DND-41 (cell line): ENCODE results near the gene NCMAP.
"Not testable (repeated sequence)": the region's sequence is repeated elsewhere in the genome, so short reads cannot be mapped to it uniquely, and the experiment has no call there.

Source experiments
- ATAC-seq: fragments of 200-7000 bp; cut with Tn5 transposase; 3 replicates; pipeline ENCODE4 v1.9.1; 2021; ENCODE audit warnings: low read depth; ENCODE audit not compliant: insufficient read depth
- DNase-seq: peaks from one replicate; pipeline ENCODE4 v3.0.0-alpha.2; 2020
- H2AFZ ChIP-seq: 2 replicates; pipeline ENCODE4 v1.6.0; 2012; ENCODE audit warnings: low read depth, low read length
- H3K27ac ChIP-seq: 2 replicates; pipeline ENCODE4 v1.5.1; 2012; ENCODE audit warnings: low read length, inconsistent platforms
- H3K27me3 ChIP-seq: fragments of 200-600 bp; sonication (generic); 2 replicates; pipeline ENCODE4 v1.6.0; 2012; ENCODE audit warnings: low read length, mild to moderate bottlenecking, inconsistent platforms; ENCODE audit not compliant: insufficient read depth, poor library complexity
- H3K36me3 ChIP-seq: 2 replicates; pipeline ENCODE4 v1.5.1; 2012; ENCODE audit warnings: low read length, inconsistent platforms; ENCODE audit not compliant: insufficient read depth
- H3K4me1 ChIP-seq: 2 replicates; pipeline ENCODE4 v1.5.1; 2012; ENCODE audit warnings: mild to moderate bottlenecking, low read length; ENCODE audit not compliant: insufficient read depth
- H3K4me2 ChIP-seq: 2 replicates; pipeline ENCODE4 v1.6.0; 2012; ENCODE audit warnings: mild to moderate bottlenecking, moderate library complexity, low read length, inconsistent platforms; ENCODE audit not compliant: insufficient read depth
- H3K4me3 ChIP-seq, 2 experiments: fragments of 200-600 bp in 1 of 2; shearing (Covaris generic) in 1 of 2; 2 replicates each; pipeline ENCODE4 v1.5.1; 2012 to 2016; ENCODE audit warnings: inconsistent platforms in 2 of 2, low read length in 2 of 2, mild to moderate bottlenecking in 2 of 2, low read depth in 1 of 2, moderate library complexity in 1 of 2
- H3K79me2 ChIP-seq: 2 replicates; pipeline ENCODE4 v1.6.0; 2012; ENCODE audit warnings: low read length, inconsistent platforms; ENCODE audit not compliant: insufficient read depth
- H3K9ac ChIP-seq: 2 replicates; pipeline ENCODE4 v1.6.0; 2012; ENCODE audit warnings: low read depth, mild to moderate bottlenecking, inconsistent platforms, low read length, moderate library complexity
- H3K9me3 ChIP-seq: 2 replicates; pipeline ENCODE4 v1.5.1; 2012; ENCODE audit warnings: low read length, moderate library complexity, mild to moderate bottlenecking, inconsistent platforms; ENCODE audit not compliant: insufficient read depth, severe bottlenecking
- H4K20me1 ChIP-seq: 2 replicates; pipeline ENCODE4 v1.6.0; 2012; ENCODE audit warnings: low read length; ENCODE audit not compliant: insufficient read depth
- EZH2 ChIP-seq: IDR thresholded peaks from 3 replicates; pipeline ENCODE4 v1.6.1; 2012; ENCODE audit warnings: borderline replicate concordance, low read depth, mild to moderate bottlenecking, moderate library complexity, low read length, inconsistent platforms; ENCODE audit not compliant: severe bottlenecking
- TF ChIP-seq, protein P1 (sequence below): IDR thresholded peaks from 2 replicates; pipeline ENCODE4 v1.5.1; 2012; ENCODE audit warnings: borderline replicate concordance, low read length, moderate library complexity, mild to moderate bottlenecking; ENCODE audit not compliant: poor library complexity, severe bottlenecking; ENCODE audit errors: extremely low read depth

Gene NCMAP

DNA sequence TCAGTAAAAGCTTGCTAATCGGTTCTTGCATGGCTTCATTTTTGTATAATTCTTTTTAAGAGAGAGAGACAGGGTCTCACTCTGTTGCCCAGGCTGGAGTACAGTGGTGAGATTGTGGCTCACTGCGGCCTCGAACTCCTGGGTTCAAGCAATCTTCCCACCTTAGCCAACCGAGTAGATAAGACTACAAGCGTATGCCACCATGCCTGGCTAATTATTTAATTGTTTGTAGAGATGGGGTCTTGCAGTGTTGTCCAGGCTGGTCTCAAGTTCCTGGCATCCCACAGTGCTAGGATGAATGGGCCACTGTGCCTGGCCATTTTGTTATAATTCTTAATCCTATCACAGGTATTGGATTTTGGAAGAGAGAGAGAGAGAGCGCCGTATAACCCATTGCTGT, 29.8 kb upstream of the NCMAP start:
- Histone ChIP-seq H4K20me1 (no peaks in the 10 kb centered on the region), H3K27ac (no peak overlapping the region), H3K9me3 (no peaks in the 10 kb centered on the region), H3K4me3 (no peak overlapping the region), H3K4me1 (no peaks in the 10 kb centered on the region), H3K4me2 (no peak overlapping the region), H3K9ac (no peak overlapping the region), H3K79me2 (no peaks in the 10 kb centered on the region), H2AFZ (no peak overlapping the region), H3K36me3 (no peaks in the 10 kb centered on the region), H3K27me3 (peaks cover 15% of the 10 kb centered on the region)
- no peak for DNase-seq
- no peak for ATAC-seq
- TF ChIP-seq EZH2 = no peak

DNA sequence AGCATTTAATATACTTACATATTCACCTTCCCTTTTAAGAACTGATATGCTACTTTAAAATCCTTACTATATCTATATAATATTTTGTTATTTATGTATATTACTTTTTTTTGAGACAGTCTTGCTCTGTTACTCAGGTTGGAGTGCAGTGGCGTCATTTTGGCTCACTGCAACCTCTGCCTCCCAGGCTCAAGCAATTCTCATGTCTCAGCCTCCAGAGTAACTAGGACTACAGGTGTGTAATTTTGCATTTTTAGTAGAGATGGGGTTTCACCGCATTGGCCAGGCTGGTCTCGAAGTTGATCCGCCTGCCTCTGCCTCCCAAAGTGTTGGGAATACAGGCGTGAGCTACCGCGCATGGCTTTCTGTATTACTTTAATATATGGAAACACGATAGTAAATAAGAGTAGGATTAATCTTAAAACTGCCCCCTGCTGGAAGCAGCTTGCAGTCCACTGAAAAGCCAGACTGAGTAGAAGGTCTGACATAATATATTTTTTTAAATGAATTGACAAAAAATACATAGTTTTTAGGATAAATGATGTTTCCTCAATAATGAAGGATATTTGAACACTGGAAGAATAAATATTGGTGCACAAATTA, 28.8 kb upstream of the NCMAP start:
- Histone ChIP-seq H3K27ac (no peak overlapping the region), H3K4me2 (no peak overlapping the region), H3K27me3 (peaks cover 15% of the 10 kb centered on the region), H3K9ac (no peak overlapping the region), H3K4me1 (no peaks in the 10 kb centered on the region), H2AFZ (no peak overlapping the region), H3K79me2 (no peaks in the 10 kb centered on the region), H3K4me3 (no peak overlapping the region), H3K36me3 (no peaks in the 10 kb centered on the region), H3K9me3 (no peaks in the 10 kb centered on the region), H4K20me1 (no peaks in the 10 kb centered on the region)
- TF ChIP-seq, protein P1, sequence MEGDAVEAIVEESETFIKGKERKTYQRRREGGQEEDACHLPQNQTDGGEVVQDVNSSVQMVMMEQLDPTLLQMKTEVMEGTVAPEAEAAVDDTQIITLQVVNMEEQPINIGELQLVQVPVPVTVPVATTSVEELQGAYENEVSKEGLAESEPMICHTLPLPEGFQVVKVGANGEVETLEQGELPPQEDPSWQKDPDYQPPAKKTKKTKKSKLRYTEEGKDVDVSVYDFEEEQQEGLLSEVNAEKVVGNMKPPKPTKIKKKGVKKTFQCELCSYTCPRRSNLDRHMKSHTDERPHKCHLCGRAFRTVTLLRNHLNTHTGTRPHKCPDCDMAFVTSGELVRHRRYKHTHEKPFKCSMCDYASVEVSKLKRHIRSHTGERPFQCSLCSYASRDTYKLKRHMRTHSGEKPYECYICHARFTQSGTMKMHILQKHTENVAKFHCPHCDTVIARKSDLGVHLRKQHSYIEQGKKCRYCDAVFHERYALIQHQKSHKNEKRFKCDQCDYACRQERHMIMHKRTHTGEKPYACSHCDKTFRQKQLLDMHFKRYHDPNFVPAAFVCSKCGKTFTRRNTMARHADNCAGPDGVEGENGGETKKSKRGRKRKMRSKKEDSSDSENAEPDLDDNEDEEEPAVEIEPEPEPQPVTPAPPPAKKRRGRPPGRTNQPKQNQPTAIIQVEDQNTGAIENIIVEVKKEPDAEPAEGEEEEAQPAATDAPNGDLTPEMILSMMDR = peak; percentile 66
- no peak for TF ChIP-seq EZH2
- peak; percentile 32 for DNase-seq
- no peak for ATAC-seq

DNA sequence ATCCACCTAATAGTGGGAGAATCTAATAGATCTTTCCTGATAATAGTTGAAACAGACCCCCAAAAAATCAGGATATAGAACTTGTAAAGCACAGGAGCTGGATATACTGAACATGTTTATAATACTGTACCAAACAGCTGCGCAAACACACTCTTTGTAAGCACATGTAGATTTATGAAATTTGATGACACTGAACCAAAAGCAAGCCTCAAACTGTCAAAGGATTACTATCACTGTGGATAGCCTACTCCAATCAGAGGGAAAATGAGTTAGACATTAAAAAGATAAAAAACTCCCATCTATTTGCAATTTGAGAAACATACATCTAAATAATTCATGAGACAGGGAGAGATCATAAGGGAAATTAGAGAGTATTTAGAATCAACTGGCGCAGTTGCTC, 27.1 kb upstream of the NCMAP start:
- H3K4me3 ChIP-seq = no peak overlapping the region
- H3K4me1 ChIP-seq = no peaks in the 10 kb centered on the region
- ATAC-seq (no peak), DNase-seq (no peak)
- H3K27ac ChIP-seq = no peak overlapping the region
- no peaks in the 10 kb centered on the region for H3K79me2 ChIP-seq
- no peaks in the 10 kb centered on the region for H3K36me3 ChIP-seq
- H3K9ac ChIP-seq = no peak overlapping the region
- no peak for TF ChIP-seq EZH2
- TF ChIP-seq, protein P1 = no peak
- H3K9me3 ChIP-seq = no peaks in the 10 kb centered on the region
- H3K27me3 ChIP-seq = peaks cover 15% of the 10 kb centered on the region
- H2AFZ ChIP-seq = no peak overlapping the region
- no peak overlapping the region for H3K4me2 ChIP-seq
- no peaks in the 10 kb centered on the region for H4K20me1 ChIP-seq

DNA sequence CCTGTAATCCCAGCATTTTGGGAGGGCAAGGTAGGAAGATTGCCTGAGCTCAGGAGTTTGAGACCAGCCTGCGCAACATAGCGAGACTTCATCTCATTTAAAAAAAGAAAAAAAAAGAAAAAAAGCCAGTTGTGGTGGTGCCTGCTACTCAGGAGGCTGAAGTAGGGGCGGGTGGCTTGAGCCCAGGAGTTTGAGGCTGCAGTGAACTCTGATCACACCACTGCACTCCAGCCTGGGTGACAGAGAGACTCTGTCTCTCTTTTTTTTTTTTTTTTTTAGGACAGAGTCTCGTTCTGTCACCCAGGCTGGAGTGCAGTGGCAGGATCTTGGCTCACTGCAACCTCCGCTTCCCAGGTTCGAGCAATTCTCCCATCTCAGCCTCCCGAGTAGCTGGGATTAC, 26.6 kb upstream of the NCMAP start:
- not testable (repeated sequence) for H3K79me2 ChIP-seq, H3K36me3 ChIP-seq, H4K20me1 ChIP-seq, ATAC-seq, H3K4me2 ChIP-seq, H3K4me3 ChIP-seq, H3K4me1 ChIP-seq, H2AFZ ChIP-seq, H3K9me3 ChIP-seq, H3K27ac ChIP-seq, H3K9ac ChIP-seq, DNase-seq
- peaks cover 15% of the 10 kb centered on the region for H3K27me3 ChIP-seq
